HG03575 (cell line): Measurements from ENCODE around the gene COG8.
"Not testable (repeated sequence)": the region's sequence is repeated elsewhere in the genome, so short reads cannot be mapped to it uniquely, and the experiment has no call there.

Source experiments
- ATAC-seq: cut with Tn5 transposase; IDR thresholded peaks from one replicate; pipeline ENCODE4 v1.9.1; 2021; ENCODE audit not compliant: unreplicated experiment, insufficient number of reproducible peaks, low FRiP score; ENCODE audit errors: extremely low read depth

Gene COG8

GRCh38 chr16:69301861-69302260 is 37.5 kb downstream of the COG8 start:
- ATAC-seq, result no peak

GRCh38 chr16:69301187-69301586 is 38.2 kb downstream of the COG8 start:
- ATAC-seq, result no peak

DNA sequence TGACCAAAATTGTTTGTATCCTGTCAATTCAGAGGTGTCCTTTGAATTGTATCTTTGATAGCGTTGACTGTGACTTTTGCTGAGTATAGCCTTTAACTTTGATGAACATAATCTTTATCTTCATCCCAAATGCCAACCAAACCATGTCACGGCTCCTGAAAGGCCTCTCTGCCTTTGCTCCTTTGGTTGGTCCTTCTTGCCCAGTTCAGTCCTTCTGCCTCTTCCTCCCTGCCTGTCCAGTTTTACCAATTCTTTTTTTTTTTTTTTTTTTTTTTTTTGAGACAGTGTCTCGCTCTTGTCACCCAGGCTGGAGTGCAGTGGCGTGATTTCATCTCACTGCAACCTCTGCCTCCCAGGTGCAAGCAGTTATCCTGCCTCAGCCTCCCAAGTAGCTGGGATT is 41.1 kb downstream of the COG8 start:
- ATAC-seq, result no peak

DNA sequence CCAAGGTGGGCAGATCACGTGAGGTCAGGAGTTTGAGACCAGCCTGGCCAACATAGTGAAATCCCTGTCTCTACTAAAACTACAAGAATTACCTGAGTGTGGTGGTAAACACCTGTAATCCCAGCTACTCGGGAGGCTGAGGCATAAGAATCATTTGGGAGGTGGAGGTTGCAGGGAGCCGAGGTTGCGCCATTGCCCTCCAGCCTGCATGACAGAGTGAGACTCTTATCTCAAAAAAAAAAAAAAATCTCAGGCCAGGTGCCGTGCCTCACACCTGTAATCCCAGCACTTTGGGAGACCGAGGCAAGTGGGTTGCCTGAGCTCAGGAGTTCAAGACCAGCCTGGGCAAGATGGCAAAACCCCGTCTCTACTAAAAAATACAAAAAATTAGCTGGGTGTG is 42.6 kb downstream of the COG8 start:
- not testable (repeated sequence) for ATAC-seq

- ATAC-seq, result no peak
These were observed 45.3 kb downstream of the COG8 start for GRCh38 chr16:69294051-69294450.

GRCh38 chr16:69293401-69293800 is 46.0 kb downstream of the COG8 start:
- ATAC-seq, result no peak

DNA sequence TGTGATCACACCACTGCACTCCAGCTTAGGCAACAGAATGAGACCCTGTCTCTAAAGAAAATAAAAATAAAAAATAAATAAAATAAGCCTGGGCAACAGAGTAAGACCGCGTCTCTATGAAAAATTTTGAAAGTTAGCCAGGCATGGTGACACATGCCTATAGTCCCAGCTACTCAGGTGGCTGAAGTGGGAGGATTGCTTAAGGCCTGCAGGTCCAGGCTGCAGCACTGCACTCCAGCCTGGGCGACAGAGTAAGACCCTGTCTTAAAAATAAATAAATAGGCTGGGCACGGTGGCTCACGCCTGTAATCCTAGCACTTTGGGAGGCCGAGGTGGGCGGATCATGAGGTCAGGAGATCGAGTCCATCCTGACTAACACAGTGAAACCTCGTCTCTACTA is 47.7 kb downstream of the COG8 start:
- ATAC-seq, result not testable (repeated sequence)

- no peak for ATAC-seq
These were observed 52.2 kb downstream of the COG8 start for GRCh38 chr16:69286941-69287713.

- no peak for ATAC-seq
These were observed 54.1 kb downstream of the COG8 start for GRCh38 chr16:69285240-69285639.

DNA sequence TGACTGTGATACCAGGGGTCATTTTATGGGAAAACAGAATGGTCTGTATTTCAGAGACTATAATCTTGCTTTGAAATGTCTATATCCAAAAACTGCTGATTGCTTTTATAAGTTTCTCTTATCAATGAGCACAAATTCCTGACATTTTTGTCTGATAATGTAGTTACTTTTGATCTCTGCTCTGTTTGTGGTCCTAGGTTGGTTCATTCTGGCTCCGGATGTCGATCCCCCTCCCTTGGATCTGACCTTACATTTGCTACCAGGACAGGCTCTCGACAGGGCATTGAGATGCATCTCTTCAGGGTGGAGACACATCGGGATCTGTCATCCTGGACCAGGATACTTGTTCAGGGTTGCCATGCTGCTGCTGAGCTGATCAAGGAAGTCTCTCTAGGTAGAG is 55.5 kb downstream of the COG8 start:
- ATAC-seq, result no peak

GRCh38 chr16:69277413-69277812 is 62.0 kb downstream of the COG8 start:
- ATAC-seq, result no peak
